DOHH2 (cell line): ENCODE measurements around the gene EPHB1.
A peak's percentile ranks its signal among the peaks of the same experiment; 100 is the strongest.

Source experiments
- H3F3A ChIP-seq: fragments of 200-600 bp; sonication (generic), shearing (Covaris generic); 2 replicates; pipeline ENCODE4 v1.6.0; 2016; ENCODE audit warnings: antibody characterized with exemption, mild to moderate bottlenecking; ENCODE audit not compliant: control insufficient read depth, insufficient read depth
- H3K27ac ChIP-seq: fragments of 200-600 bp; sonication (generic); 2 replicates; pipeline ENCODE4 v1.5.1; 2014; ENCODE audit warnings: low read depth, mild to moderate bottlenecking, low read length, moderate library complexity
- H3K27me3 ChIP-seq: fragments of 200-600 bp; sonication (generic); 2 replicates; pipeline ENCODE4 v1.6.1; 2014; ENCODE audit warnings: mild to moderate bottlenecking, low read length, mixed read lengths; ENCODE audit not compliant: control insufficient read depth
- H3K36me3 ChIP-seq: fragments of 200-600 bp; sonication (generic); 2 replicates; pipeline ENCODE4 v1.6.1; 2014; ENCODE audit warnings: mild to moderate bottlenecking, low read length, moderate library complexity, mixed read lengths; ENCODE audit not compliant: control insufficient read depth
- H3K4me1 ChIP-seq: fragments of 200-600 bp; sonication (generic); 2 replicates; pipeline ENCODE4 v1.6.1; 2014; ENCODE audit warnings: mild to moderate bottlenecking, low read length, mixed read lengths; ENCODE audit not compliant: control insufficient read depth
- H3K4me2 ChIP-seq: fragments of 200-600 bp; sonication (generic); 2 replicates; pipeline ENCODE4 v1.6.0; 2014; ENCODE audit warnings: mild to moderate bottlenecking, low read length, moderate library complexity
- H3K4me3 ChIP-seq: fragments of 200-600 bp; sonication (generic); 2 replicates; pipeline ENCODE4 v1.5.1; 2014; ENCODE audit warnings: mild to moderate bottlenecking, low read length, mixed read lengths
- H3K79me2 ChIP-seq: fragments of 200-600 bp; sonication (generic); 2 replicates; pipeline ENCODE4 v1.6.1; 2014; ENCODE audit warnings: mild to moderate bottlenecking, low read length, mixed read lengths; ENCODE audit not compliant: control insufficient read depth
- H3K9me2 ChIP-seq: fragments of 200-600 bp; sonication (generic); replicated peaks from 2 replicates; pipeline ENCODE4 v1.6.1; 2014; ENCODE audit warnings: mild to moderate bottlenecking, low read length, mixed read lengths; ENCODE audit not compliant: control insufficient read depth
- H3K9me3 ChIP-seq: fragments of 200-600 bp; sonication (generic); 2 replicates; pipeline ENCODE4 v1.6.1; 2014; ENCODE audit warnings: antibody characterized with exemption, low read length, mixed read lengths; ENCODE audit not compliant: control insufficient read depth, insufficient read depth
- H4K20me1 ChIP-seq: fragments of 200-600 bp; sonication (generic); 2 replicates; pipeline ENCODE4 v1.6.0; 2014; ENCODE audit warnings: low read depth, mild to moderate bottlenecking, antibody characterized with exemption, low read length, moderate library complexity; ENCODE audit not compliant: control insufficient read depth, insufficient read depth
- CTCF ChIP-seq: fragments of 200-600 bp; sonication (generic); IDR thresholded peaks from one replicate; pipeline ENCODE4 v1.5.1; 2014; ENCODE audit warnings: antibody characterized with exemption, mild to moderate bottlenecking, low read depth, low read length; ENCODE audit not compliant: poor library complexity, severe bottlenecking
- EZH2phosphoT487 ChIP-seq: fragments of 200-600 bp; sonication (generic); IDR thresholded peaks from 2 replicates; pipeline ENCODE4 v1.6.1; 2017; ENCODE audit warnings: borderline replicate concordance, mild to moderate bottlenecking, antibody characterized with exemption, low read length, moderate library complexity, mixed read lengths

The EPHB1 gene

GRCh38 chr3:134850761-134851160 is 55.7 kb downstream of the EPHB1 start:
- no peaks in the 10 kb centered on the region for H3K9me2 ChIP-seq
- H4K20me1 ChIP-seq, result no peaks in the 10 kb centered on the region
- H3K9me3 ChIP-seq, result no peaks in the 10 kb centered on the region
- H3K4me2 ChIP-seq, result no peak overlapping the region
- no peaks in the 10 kb centered on the region for H3K79me2 ChIP-seq
- H3K27me3 ChIP-seq, result no peaks in the 10 kb centered on the region
- TF ChIP-seq EZH2phosphoT487 (no peak), CTCF (no peak)
- peaks cover 17% of the 10 kb centered on the region for H3K4me1 ChIP-seq
- H3K27ac ChIP-seq, result no peak overlapping the region
- no peaks in the 10 kb centered on the region for H3F3A ChIP-seq
- no peaks in the 10 kb centered on the region for H3K36me3 ChIP-seq
- no peak overlapping the region for H3K4me3 ChIP-seq

GRCh38 chr3:134852132-134852531 is 57.1 kb downstream of the EPHB1 start:
- no peak for TF ChIP-seq CTCF
- no peak for TF ChIP-seq EZH2phosphoT487
- no peak overlapping the region for H3K4me2 ChIP-seq

GRCh38 chr3:134852893-134853351 is 57.9 kb downstream of the EPHB1 start:
- H3K4me2 ChIP-seq, result peak overlapping the region; percentile 43
- H3K9me3 ChIP-seq, result no peaks in the 10 kb centered on the region
- H3F3A ChIP-seq, result no peaks in the 10 kb centered on the region
- no peak overlapping the region for H3K4me3 ChIP-seq
- H4K20me1 ChIP-seq, result no peaks in the 10 kb centered on the region
- H3K27me3 ChIP-seq, result no peaks in the 10 kb centered on the region
- no peaks in the 10 kb centered on the region for H3K9me2 ChIP-seq
- TF ChIP-seq CTCF (peak; percentile 27), EZH2phosphoT487 (no peak)
- H3K27ac ChIP-seq, result peak overlapping the region; percentile 42
- H3K36me3 ChIP-seq, result no peaks in the 10 kb centered on the region
- H3K4me1 ChIP-seq, result peaks cover 17% of the 10 kb centered on the region
- H3K79me2 ChIP-seq, result no peaks in the 10 kb centered on the region

More at GRCh38 chr3:134852132-134852531, 57.1 kb downstream of the EPHB1 start:
- H3K9me3 ChIP-seq, result no peaks in the 10 kb centered on the region
- H3K79me2 ChIP-seq, result no peaks in the 10 kb centered on the region
- H3K9me2 ChIP-seq, result no peaks in the 10 kb centered on the region
- H3K4me1 ChIP-seq, result peaks cover 17% of the 10 kb centered on the region
- no peak overlapping the region for H3K4me3 ChIP-seq
- H4K20me1 ChIP-seq, result no peaks in the 10 kb centered on the region
- no peaks in the 10 kb centered on the region for H3K27me3 ChIP-seq
- no peaks in the 10 kb centered on the region for H3F3A ChIP-seq
- no peak overlapping the region for H3K27ac ChIP-seq
- H3K36me3 ChIP-seq, result no peaks in the 10 kb centered on the region

- Histone ChIP-seq H3K9me3 (no peaks in the 10 kb centered on the region), H3K4me1 (peaks cover 17% of the 10 kb centered on the region), H3K4me3 (no peak overlapping the region), H3K9me2 (no peaks in the 10 kb centered on the region), H3K4me2 (no peak overlapping the region), H3K79me2 (no peaks in the 10 kb centered on the region), H3K27ac (no peak overlapping the region), H3K36me3 (no peaks in the 10 kb centered on the region), H3K27me3 (no peaks in the 10 kb centered on the region), H4K20me1 (no peaks in the 10 kb centered on the region), H3F3A (no peaks in the 10 kb centered on the region)
- TF ChIP-seq EZH2phosphoT487, result no peak
- TF ChIP-seq CTCF, result no peak
Observed at GRCh38 chr3:134854254-134854653, 59.2 kb downstream of the EPHB1 start.
